Measurements from ENCODE around the gene SPATA19. TPM values are rescaled to one million over a fixed set of nuclear protein-coding genes. Genes with fewer than 3 reads are reported as not detected.
A peak's percentile ranks its signal among the peaks of the same experiment; 100 is the strongest.

The SPATA19 gene
- total RNA-seq, 2 experiments from 2014 or later: not detected

DNA sequence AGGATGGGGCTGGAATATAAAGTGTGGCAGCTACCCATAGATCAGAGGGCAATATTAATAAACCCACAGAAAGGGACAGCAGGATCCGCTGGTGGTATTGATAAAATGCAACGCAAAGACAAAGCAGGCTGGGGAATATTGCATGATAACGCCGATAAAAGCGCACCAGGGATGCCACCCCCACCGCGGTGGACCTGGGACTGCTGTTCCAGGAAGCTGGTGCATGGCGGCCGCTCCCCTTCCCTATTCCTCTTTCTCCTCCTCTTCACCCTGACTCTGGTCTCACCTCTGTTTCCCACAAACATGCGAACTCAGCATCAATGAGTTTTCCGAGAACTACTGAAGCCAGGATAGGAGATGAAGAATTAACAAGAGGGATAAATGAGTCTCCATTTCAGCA lies 20.2 kb downstream of the SPATA19 start:
- H3K27ac Mint-ChIP-seq: no peak overlapping the region
- no peaks in the 10 kb centered on the region for H3K36me3 Mint-ChIP-seq (ENCODE audit: low read depth)
- ATAC-seq (no peak), DNase-seq (no peak)
- no peaks in the 10 kb centered on the region for H3K4me1 Mint-ChIP-seq (ENCODE audit: low read depth)
- POLR2A ChIA-PET: no interaction called here
- no peak overlapping the region for H3K4me3 Mint-ChIP-seq
- H3K27me3 Mint-ChIP-seq (ENCODE audit: low read depth): peaks cover 9% of the 10 kb centered on the region
- CTCF ChIA-PET: no interaction called here
- H3K9me3 Mint-ChIP-seq (ENCODE audit: insufficient read depth): no peaks in the 10 kb centered on the region

DNA sequence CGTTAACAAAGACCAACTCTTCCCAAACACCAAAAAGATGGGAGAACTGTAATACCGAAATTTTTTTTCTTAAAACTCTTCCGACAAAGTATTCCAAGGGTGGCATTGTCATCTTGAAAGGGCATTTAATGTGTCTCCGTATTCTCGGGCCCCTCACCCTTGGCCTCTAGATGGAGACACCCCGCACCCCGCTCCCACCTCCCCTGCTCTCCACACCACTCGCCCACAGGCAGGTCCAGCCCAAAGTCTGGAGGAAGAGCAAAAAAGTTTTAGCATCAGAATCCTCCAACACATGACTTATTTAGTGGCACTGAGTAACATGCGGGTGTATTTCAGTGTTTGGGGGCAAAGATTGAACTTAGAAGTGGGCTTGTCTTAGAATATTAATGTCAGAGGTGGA lies 20.7 kb downstream of the SPATA19 start:
- no peaks in the 10 kb centered on the region for H3K9me3 Mint-ChIP-seq (ENCODE audit: insufficient read depth)
- no peak overlapping the region for H3K27ac Mint-ChIP-seq
- ATAC-seq (no peak), DNase-seq (no peak)
- no peak overlapping the region for H3K4me3 Mint-ChIP-seq
- ChIA-PET POLR2A (no interaction called here), CTCF (interaction anchor here (0.6 kb wide), 1 partner anchor 204 kb away, joined by 3 read pairs; no protein-coding TSS in a partner anchor)
- H3K4me1 Mint-ChIP-seq (ENCODE audit: low read depth): no peaks in the 10 kb centered on the region
- H3K27me3 Mint-ChIP-seq (ENCODE audit: low read depth): peaks cover 9% of the 10 kb centered on the region
- no peaks in the 10 kb centered on the region for H3K36me3 Mint-ChIP-seq (ENCODE audit: low read depth)

DNA sequence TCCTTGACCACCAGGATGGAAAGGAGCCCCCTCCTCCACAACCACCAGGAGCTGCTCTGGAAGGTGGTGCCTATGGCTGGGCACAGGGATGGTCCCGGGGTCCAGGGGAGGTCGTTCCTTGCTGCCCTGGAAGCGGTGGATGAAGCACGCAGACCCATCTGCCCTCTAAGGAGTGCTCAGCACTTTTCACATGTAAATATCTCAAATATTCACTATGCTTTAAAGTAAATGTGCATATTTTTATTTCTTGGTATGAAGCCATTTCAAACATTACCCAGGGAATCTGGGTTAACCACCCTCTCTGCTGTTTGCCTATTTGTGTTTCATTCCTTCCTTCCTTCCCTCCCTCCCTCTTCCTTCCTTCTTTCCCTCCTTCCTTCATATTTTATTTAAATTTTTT lies 21.7 kb downstream of the SPATA19 start:
- POLR2A ChIA-PET: no interaction called here
- CTCF ChIA-PET: no interaction called here
- ATAC-seq: no peak
- no peak overlapping the region for H3K4me3 Mint-ChIP-seq
- no peaks in the 10 kb centered on the region for H3K36me3 Mint-ChIP-seq (ENCODE audit: low read depth)
- no peaks in the 10 kb centered on the region for H3K9me3 Mint-ChIP-seq (ENCODE audit: insufficient read depth)
- H3K4me1 Mint-ChIP-seq (ENCODE audit: low read depth): no peaks in the 10 kb centered on the region
- H3K27ac Mint-ChIP-seq: no peak overlapping the region
- peaks cover 9% of the 10 kb centered on the region for H3K27me3 Mint-ChIP-seq (ENCODE audit: low read depth)
- no peak for DNase-seq

DNA sequence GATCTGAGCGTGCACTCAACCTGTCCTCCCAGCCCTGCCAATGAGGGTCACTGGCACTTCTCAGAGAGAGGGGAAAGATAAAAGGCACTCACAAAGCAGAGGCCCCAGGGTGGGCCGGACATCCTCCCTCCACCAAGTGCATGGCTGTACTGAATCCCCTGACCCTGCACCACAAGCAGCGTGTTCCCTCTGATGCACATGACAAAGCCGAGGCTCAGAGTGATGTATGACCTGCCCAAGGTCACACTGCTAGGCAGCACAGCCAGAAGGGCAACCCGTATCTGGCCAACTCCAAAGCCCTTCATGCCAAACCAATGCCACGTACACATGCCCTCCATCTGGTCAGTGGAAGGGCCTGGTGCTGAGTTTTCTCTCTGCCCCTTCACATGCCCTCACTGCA lies 22.1 kb downstream of the SPATA19 start:
- DNase-seq: no peak
- ChIA-PET POLR2A (no interaction called here), CTCF (no interaction called here)
- H3K4me3 Mint-ChIP-seq: no peak overlapping the region
- H3K4me1 Mint-ChIP-seq (ENCODE audit: low read depth): no peaks in the 10 kb centered on the region
- ATAC-seq: no peak
- no peaks in the 10 kb centered on the region for H3K9me3 Mint-ChIP-seq (ENCODE audit: insufficient read depth)
- H3K27me3 Mint-ChIP-seq (ENCODE audit: low read depth): peaks cover 9% of the 10 kb centered on the region
- H3K36me3 Mint-ChIP-seq (ENCODE audit: low read depth): no peaks in the 10 kb centered on the region
- H3K27ac Mint-ChIP-seq: no peak overlapping the region

DNA sequence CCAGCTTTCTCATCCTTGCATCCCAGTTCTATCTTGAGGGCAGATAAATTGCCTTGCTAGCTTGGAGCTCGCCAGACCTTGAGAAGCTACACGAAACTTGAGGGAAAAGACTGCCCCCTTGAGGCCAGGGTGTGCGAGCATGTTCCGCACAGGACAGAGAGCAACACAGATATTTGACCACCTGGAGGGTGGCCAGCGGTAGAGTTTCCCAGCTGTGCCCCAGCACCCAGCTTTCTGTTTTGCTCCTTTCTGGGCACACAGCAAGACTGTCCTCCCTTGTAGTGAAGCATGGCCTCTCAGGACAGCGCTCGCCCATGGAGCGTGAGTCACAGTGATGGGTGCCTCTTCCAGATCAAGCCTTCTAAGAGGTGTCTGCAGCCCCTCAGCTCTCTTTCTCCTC lies 23.5 kb downstream of the SPATA19 start:
- Mint-ChIP-seq H3K4me1 (ENCODE audit: low read depth) (no peaks in the 10 kb centered on the region), H3K36me3 (ENCODE audit: low read depth) (no peaks in the 10 kb centered on the region), H3K4me3 (no peak overlapping the region), H3K27me3 (ENCODE audit: low read depth) (peaks cover 6% of the 10 kb centered on the region), H3K27ac (no peak overlapping the region), H3K9me3 (ENCODE audit: insufficient read depth) (no peaks in the 10 kb centered on the region)
- ChIA-PET CTCF (interaction anchor here (0.9 to 2.7 kb wide), 8 partner anchors 10 to 745 kb away, joined by 3 to 17 read pairs (median 4); no protein-coding TSS in a partner anchor), POLR2A (no interaction called here)
- peak; percentile 54 for DNase-seq
- peak; percentile 15 for ATAC-seq

DNA sequence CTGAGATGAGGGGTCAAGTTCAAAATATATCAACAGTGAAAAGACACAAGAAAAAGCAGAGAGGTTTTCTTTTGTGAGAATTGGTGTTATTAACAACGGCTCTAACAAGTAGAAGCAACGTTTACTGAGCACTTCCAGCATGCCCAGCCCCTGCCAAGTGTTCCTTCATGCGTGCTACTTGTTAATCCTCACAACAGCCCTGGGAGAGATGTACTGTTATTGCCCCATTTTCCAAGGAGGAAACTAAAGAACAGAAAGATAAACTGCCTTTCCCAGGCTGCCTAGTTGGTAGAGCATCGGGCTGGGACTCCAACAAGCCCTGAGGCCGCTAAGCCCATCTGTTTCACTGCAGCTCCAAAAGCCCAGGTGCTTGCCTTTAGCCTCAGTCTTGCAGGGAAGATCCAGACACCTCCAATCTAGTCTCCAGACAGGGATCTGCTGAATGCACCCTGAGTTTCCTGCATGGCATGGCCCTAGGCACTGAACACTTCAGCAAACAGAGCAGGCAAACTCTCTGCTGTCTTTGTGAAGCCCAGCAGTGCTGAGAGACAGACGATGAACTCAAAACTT lies 25.5 kb downstream of the SPATA19 start:
- H3K4me1 Mint-ChIP-seq (ENCODE audit: low read depth): no peaks in the 10 kb centered on the region
- no peak overlapping the region for H3K4me3 Mint-ChIP-seq
- DNase-seq (no peak), ATAC-seq (no peak)
- no peak overlapping the region for H3K27ac Mint-ChIP-seq
- no peaks in the 10 kb centered on the region for H3K36me3 Mint-ChIP-seq (ENCODE audit: low read depth)
- POLR2A ChIA-PET: no interaction called here
- CTCF ChIA-PET: interaction anchor here (2.7 kb wide), 1 partner anchor 16 kb away, joined by 17 read pairs; no protein-coding TSS in a partner anchor
- no peaks in the 10 kb centered on the region for H3K9me3 Mint-ChIP-seq (ENCODE audit: insufficient read depth)
- H3K27me3 Mint-ChIP-seq (ENCODE audit: low read depth): peaks cover 2% of the 10 kb centered on the region

DNA sequence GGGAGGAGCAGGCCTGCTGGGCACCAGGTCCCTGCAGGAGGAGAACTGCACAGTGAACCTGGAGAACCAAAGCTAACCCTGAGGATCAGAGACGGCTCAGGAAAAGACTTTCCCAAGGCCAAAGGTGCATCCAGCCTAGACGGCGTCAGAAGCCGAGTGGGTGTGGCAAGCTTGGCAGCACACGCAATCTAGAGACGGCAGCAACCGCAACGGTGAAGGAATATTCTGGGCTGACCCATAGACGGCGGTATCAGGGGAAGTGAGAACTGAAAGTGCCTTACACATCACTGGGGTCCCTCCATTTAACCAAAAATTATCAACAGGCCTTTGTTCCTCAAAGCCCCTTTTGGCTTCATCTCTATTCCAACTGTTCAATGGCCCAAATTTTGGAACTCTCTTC lies 26.2 kb downstream of the SPATA19 start:
- no peak overlapping the region for H3K27ac Mint-ChIP-seq
- no peaks in the 10 kb centered on the region for H3K36me3 Mint-ChIP-seq (ENCODE audit: low read depth)
- no peaks in the 10 kb centered on the region for H3K9me3 Mint-ChIP-seq (ENCODE audit: insufficient read depth)
- no peak overlapping the region for H3K4me3 Mint-ChIP-seq
- no peak for ATAC-seq
- H3K27me3 Mint-ChIP-seq (ENCODE audit: low read depth): peaks cover 2% of the 10 kb centered on the region
- POLR2A ChIA-PET: no interaction called here
- H3K4me1 Mint-ChIP-seq (ENCODE audit: low read depth): no peaks in the 10 kb centered on the region
- no peak for DNase-seq
- CTCF ChIA-PET: no interaction called here

DNA sequence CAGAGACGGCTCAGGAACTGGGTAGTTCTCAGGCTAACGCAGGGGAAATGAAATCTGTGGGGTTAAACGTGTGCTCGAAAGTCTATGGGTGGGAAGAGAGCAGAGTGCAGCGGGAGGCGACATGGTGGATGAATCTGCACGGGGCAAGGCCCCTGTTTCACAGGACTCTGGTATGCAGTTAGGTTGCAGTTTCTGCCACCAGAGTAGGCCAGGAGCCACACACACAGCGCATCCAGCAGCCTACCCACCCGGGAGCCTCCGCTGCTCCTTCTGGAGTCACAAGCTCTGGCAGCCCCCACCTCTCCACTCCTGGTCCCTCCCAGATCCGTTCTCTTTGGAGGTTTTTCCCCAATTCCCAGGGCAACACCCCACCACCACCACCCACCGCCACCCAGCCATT lies 27.0 kb downstream of the SPATA19 start:
- no peaks in the 10 kb centered on the region for H3K36me3 Mint-ChIP-seq (ENCODE audit: low read depth)
- ChIA-PET CTCF (no interaction called here), POLR2A (no interaction called here)
- ATAC-seq (no peak), DNase-seq (no peak)
- no peaks in the 10 kb centered on the region for H3K4me1 Mint-ChIP-seq (ENCODE audit: low read depth)
- no peak overlapping the region for H3K4me3 Mint-ChIP-seq
- no peaks in the 10 kb centered on the region for H3K9me3 Mint-ChIP-seq (ENCODE audit: insufficient read depth)
- H3K27ac Mint-ChIP-seq: no peak overlapping the region
- peaks cover 2% of the 10 kb centered on the region for H3K27me3 Mint-ChIP-seq (ENCODE audit: low read depth)

DNA sequence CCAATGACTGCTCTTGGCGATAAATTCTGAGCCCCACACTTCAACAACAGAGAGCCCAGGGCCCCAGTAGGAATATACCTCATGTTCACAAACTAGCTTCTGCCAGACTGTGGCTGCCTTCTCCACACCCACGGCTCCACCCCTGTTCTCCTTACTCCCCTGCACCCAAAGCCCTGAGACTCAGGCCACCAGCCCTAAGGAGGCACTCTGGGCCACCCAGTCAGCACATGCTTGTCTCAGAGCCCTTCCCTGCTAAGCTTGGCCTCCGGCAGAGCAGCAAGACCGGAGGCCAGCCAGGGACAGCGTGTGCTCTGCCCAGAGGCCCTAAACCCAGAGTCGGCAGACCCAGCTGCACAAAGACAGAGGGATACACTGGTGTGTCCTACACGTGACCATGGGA lies 27.9 kb downstream of the SPATA19 start:
- H3K4me1 Mint-ChIP-seq (ENCODE audit: low read depth): no peaks in the 10 kb centered on the region
- DNase-seq (no peak), ATAC-seq (no peak)
- ChIA-PET CTCF (no interaction called here), POLR2A (no interaction called here)
- no peaks in the 10 kb centered on the region for H3K36me3 Mint-ChIP-seq (ENCODE audit: low read depth)
- no peaks in the 10 kb centered on the region for H3K9me3 Mint-ChIP-seq (ENCODE audit: insufficient read depth)
- peaks cover 2% of the 10 kb centered on the region for H3K27me3 Mint-ChIP-seq (ENCODE audit: low read depth)
- no peak overlapping the region for H3K4me3 Mint-ChIP-seq
- H3K27ac Mint-ChIP-seq: no peak overlapping the region

DNA sequence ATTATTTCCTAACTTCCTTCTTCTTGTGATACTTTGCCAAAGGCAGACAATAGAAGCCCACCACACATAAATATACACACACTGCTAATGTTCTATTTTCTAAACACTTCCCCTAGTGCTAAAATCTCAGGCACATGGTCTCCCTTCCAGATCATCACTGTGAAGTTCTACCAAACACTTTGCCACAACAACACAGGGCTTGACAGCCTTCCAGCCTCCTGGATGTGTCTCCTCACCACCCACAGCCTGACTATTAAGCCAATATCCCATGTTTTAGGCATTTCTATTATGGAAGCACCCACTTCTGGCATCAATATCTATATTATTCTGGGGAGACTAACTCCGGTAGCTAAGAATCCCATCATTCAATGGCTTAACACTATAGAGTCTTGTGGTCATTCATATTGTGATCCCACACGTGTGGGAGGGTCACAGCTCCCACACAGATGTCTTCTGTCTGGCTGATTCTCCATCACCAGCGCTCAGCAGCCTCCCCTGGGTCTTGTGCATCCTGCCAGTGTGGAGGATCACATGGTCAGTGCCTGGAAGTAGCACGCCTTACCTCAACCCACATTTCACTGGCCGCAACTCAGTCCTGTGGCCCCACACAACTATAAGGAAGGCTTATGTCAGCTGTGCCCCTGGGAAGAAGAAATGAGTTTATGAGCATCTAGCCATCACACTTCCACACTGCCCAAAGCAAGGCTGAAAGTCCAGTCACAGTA lies 29.0 kb downstream of the SPATA19 start:
- DNase-seq (no peak), ATAC-seq (no peak)
- Mint-ChIP-seq H3K27me3 (ENCODE audit: low read depth) (no peaks in the 10 kb centered on the region), H3K4me3 (no peak overlapping the region), H3K9me3 (ENCODE audit: insufficient read depth) (no peaks in the 10 kb centered on the region), H3K27ac (no peak overlapping the region), H3K36me3 (ENCODE audit: low read depth) (no peaks in the 10 kb centered on the region), H3K4me1 (ENCODE audit: low read depth) (no peaks in the 10 kb centered on the region)
- ChIA-PET POLR2A (no interaction called here), CTCF (no interaction called here)

DNA sequence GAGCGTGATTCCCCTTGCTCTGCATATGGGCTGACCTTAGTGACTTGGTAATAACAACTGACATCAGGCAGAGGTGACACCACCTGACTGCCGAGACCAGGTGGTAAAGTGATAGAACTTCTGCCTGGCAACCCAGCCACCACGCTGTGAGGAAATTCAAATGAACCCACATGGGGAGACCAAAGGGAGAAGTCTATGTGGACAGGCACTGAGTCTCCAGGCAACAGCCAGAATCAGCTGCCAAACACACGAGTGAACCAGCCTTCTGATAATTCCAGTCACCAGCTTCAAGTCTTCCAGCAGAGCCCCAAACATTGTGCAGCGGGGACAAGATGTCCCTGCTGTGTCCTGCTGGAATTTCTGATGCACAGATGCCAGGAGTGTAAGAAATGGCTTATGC lies 29.7 kb downstream of the SPATA19 start:
- ATAC-seq (no peak), DNase-seq (no peak)
- Mint-ChIP-seq H3K4me3 (no peak overlapping the region), H3K27me3 (ENCODE audit: low read depth) (no peaks in the 10 kb centered on the region), H3K4me1 (ENCODE audit: low read depth) (no peaks in the 10 kb centered on the region), H3K27ac (no peak overlapping the region), H3K9me3 (ENCODE audit: insufficient read depth) (no peaks in the 10 kb centered on the region), H3K36me3 (ENCODE audit: low read depth) (no peaks in the 10 kb centered on the region)
- POLR2A ChIA-PET: no interaction called here
- CTCF ChIA-PET: no interaction called here

DNA sequence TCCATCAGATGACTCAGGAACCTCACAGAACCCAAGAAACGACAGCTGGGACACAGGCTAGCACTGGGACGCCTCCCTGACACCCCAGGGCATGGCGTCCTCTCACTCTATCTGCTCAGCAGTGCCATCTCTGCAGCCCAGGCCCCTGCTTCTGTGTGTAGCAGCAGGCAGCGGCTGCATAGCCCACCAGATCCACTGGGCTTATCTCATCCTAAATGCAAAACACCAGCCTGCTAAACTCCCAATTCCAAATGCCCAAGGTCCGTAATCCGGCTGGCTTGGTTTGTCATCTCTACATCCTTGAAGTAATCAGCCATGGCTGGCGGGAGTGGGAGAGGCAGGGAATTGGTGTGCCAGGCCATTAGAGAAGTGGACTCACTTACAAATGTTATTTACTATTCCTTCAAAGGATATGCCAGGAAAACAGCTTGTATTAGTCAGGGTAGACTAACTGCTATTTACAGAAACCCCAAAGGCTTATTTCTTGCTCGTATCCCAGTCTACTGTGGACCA lies 30.7 kb downstream of the SPATA19 start:
- CTCF ChIA-PET: no interaction called here
- POLR2A ChIA-PET: no interaction called here
- H3K27ac Mint-ChIP-seq: no peak overlapping the region

More for the DNA sequence above, 30.7 kb downstream of the SPATA19 start:
- ATAC-seq (no peak), DNase-seq (no peak)
- Mint-ChIP-seq H3K4me3 (no peak overlapping the region), H3K27me3 (ENCODE audit: low read depth) (no peaks in the 10 kb centered on the region), H3K4me1 (ENCODE audit: low read depth) (no peaks in the 10 kb centered on the region), H3K9me3 (ENCODE audit: insufficient read depth) (no peaks in the 10 kb centered on the region), H3K36me3 (ENCODE audit: low read depth) (no peaks in the 10 kb centered on the region)
